Measurements from ENCODE around the gene C19orf81.
A peak's percentile ranks its signal among the peaks of the same experiment; 100 is the strongest.

Gene C19orf81

GRCh38 chr19:50669302-50670101 is 20.3 kb downstream of the C19orf81 start:
- Histone ChIP-seq H3K4me3 (ENCODE audit: low read length) (no peak overlapping the region), H3K9ac (ENCODE audit: low read depth, low read length) (no peak overlapping the region), H3K36me3 (ENCODE audit: insufficient read depth, low read length) (no peaks in the 10 kb centered on the region), H3K27me3 (ENCODE audit: insufficient read depth, low read length) (peaks cover 39% of the 10 kb centered on the region), H3K9me3 (ENCODE audit: insufficient read depth, low read depth, low read length) (peaks cover 22% of the 10 kb centered on the region), H3K4me1 (ENCODE audit: insufficient read depth, low read length) (no peaks in the 10 kb centered on the region), H3K27ac (ENCODE audit: low read depth, low read length) (no peak overlapping the region)
- WGBS: 63% methylated on average over 23 of the region's 23 CpGs

- Histone ChIP-seq H3K36me3 (ENCODE audit: insufficient read depth, low read length) (no peaks in the 10 kb centered on the region), H3K4me3 (ENCODE audit: low read length) (no peak overlapping the region), H3K9ac (ENCODE audit: low read depth, low read length) (no peak overlapping the region), H3K9me3 (ENCODE audit: insufficient read depth, low read depth, low read length) (peaks cover 20% of the 10 kb centered on the region), H3K4me1 (ENCODE audit: insufficient read depth, low read length) (no peaks in the 10 kb centered on the region), H3K27ac (ENCODE audit: low read depth, low read length) (no peak overlapping the region), H3K27me3 (ENCODE audit: insufficient read depth, low read length) (peaks cover 39% of the 10 kb centered on the region)
- WGBS: 60% methylated on average over 5 of the region's 5 CpGs
These were observed 20.8 kb downstream of the C19orf81 start for GRCh38 chr19:50670102-50670380.

GRCh38 chr19:50673118-50673517 is 23.9 kb downstream of the C19orf81 start:
- no peak overlapping the region for H3K4me3 ChIP-seq (ENCODE audit: low read length)
- H3K9ac ChIP-seq (ENCODE audit: low read depth, low read length): no peak overlapping the region
- H3K4me1 ChIP-seq (ENCODE audit: insufficient read depth, low read length): 0 out of 2 replicates have a peak, but pooled peaks cover 3% of the 10 kb centered on the region
- H3K9me3 ChIP-seq (ENCODE audit: insufficient read depth, low read depth, low read length): peaks cover 25% of the 10 kb centered on the region
- WGBS: 78% methylated on average over 15 of the region's 15 CpGs
- H3K36me3 ChIP-seq (ENCODE audit: insufficient read depth, low read length): no peaks in the 10 kb centered on the region
- peaks cover 21% of the 10 kb centered on the region for H3K27me3 ChIP-seq (ENCODE audit: insufficient read depth, low read length)
- no peak overlapping the region for H3K27ac ChIP-seq (ENCODE audit: low read depth, low read length)

- 77% methylated on average over 1 of the region's 1 CpG for WGBS
- Histone ChIP-seq H3K27me3 (ENCODE audit: insufficient read depth, low read length) (peaks cover 27% of the 10 kb centered on the region), H3K36me3 (ENCODE audit: insufficient read depth, low read length) (no peaks in the 10 kb centered on the region), H3K4me3 (ENCODE audit: low read length) (no peak overlapping the region), H3K27ac (ENCODE audit: low read depth, low read length) (no peak overlapping the region), H3K9me3 (ENCODE audit: insufficient read depth, low read depth, low read length) (peaks cover 28% of the 10 kb centered on the region), H3K4me1 (ENCODE audit: insufficient read depth, low read length) (0 out of 2 replicates have a peak, but pooled peaks cover 3% of the 10 kb centered on the region), H3K9ac (ENCODE audit: low read depth, low read length) (no peak overlapping the region)
These were observed 27.5 kb downstream of the C19orf81 start for GRCh38 chr19:50676625-50677197.

- Histone ChIP-seq H3K27me3 (ENCODE audit: insufficient read depth, low read length) (peaks cover 25% of the 10 kb centered on the region), H3K36me3 (ENCODE audit: insufficient read depth, low read length) (no peaks in the 10 kb centered on the region), H3K27ac (ENCODE audit: low read depth, low read length) (no peak overlapping the region), H3K4me1 (ENCODE audit: insufficient read depth, low read length) (0 out of 2 replicates have a peak, but pooled peaks cover 3% of the 10 kb centered on the region), H3K9ac (ENCODE audit: low read depth, low read length) (no peak overlapping the region), H3K9me3 (ENCODE audit: insufficient read depth, low read depth, low read length) (peaks cover 28% of the 10 kb centered on the region), H3K4me3 (ENCODE audit: low read length) (no peak overlapping the region)
- WGBS: 39% methylated on average over 5 of the region's 5 CpGs
These were observed 28.4 kb downstream of the C19orf81 start for GRCh38 chr19:50677636-50678035.

GRCh38 chr19:50678323-50678722 is 29.1 kb downstream of the C19orf81 start:
- Histone ChIP-seq H3K9me3 (ENCODE audit: insufficient read depth, low read depth, low read length) (peaks cover 30% of the 10 kb centered on the region), H3K36me3 (ENCODE audit: insufficient read depth, low read length) (no peaks in the 10 kb centered on the region), H3K4me1 (ENCODE audit: insufficient read depth, low read length) (0 out of 2 replicates have a peak, but pooled peaks cover 3% of the 10 kb centered on the region), H3K27ac (ENCODE audit: low read depth, low read length) (no peak overlapping the region), H3K9ac (ENCODE audit: low read depth, low read length) (no peak overlapping the region), H3K27me3 (ENCODE audit: insufficient read depth, low read length) (peaks cover 18% of the 10 kb centered on the region), H3K4me3 (ENCODE audit: low read length) (no peak overlapping the region)
- WGBS: 51% methylated on average over 3 of the region's 3 CpGs

GRCh38 chr19:50679177-50680125 is 30.2 kb downstream of the C19orf81 start:
- 0 out of 2 replicates have a peak, but pooled peaks cover 3% of the 10 kb centered on the region for H3K4me1 ChIP-seq (ENCODE audit: insufficient read depth, low read length)
- no peak overlapping the region for H3K9ac ChIP-seq (ENCODE audit: low read depth, low read length)
- H3K27me3 ChIP-seq (ENCODE audit: insufficient read depth, low read length): peaks cover 17% of the 10 kb centered on the region
- WGBS: 53% methylated on average over 23 of the region's 23 CpGs
- H3K36me3 ChIP-seq (ENCODE audit: insufficient read depth, low read length): no peaks in the 10 kb centered on the region
- H3K9me3 ChIP-seq (ENCODE audit: insufficient read depth, low read depth, low read length): peaks cover 27% of the 10 kb centered on the region
- H3K4me3 ChIP-seq (ENCODE audit: low read length): no peak overlapping the region
- H3K27ac ChIP-seq (ENCODE audit: low read depth, low read length): no peak overlapping the region

GRCh38 chr19:50686310-50687032 is 37.2 kb downstream of the C19orf81 start:
- H3K9me3 ChIP-seq (ENCODE audit: insufficient read depth, low read depth, low read length): peaks cover 44% of the 10 kb centered on the region
- no peaks in the 10 kb centered on the region for H3K4me1 ChIP-seq (ENCODE audit: insufficient read depth, low read length)
- H3K27ac ChIP-seq (ENCODE audit: low read depth, low read length): no peak overlapping the region
- peak overlapping the region; percentile 31; the same call in 1 of the 2 replicates for H3K4me3 ChIP-seq (ENCODE audit: low read length)
- no peaks in the 10 kb centered on the region for H3K36me3 ChIP-seq (ENCODE audit: insufficient read depth, low read length)
- H3K9ac ChIP-seq (ENCODE audit: low read depth, low read length): no peak overlapping the region
- H3K27me3 ChIP-seq (ENCODE audit: insufficient read depth, low read length): peaks cover 46% of the 10 kb centered on the region
- WGBS: 60% methylated on average over 47 of the region's 50 CpGs

- H3K9me3 ChIP-seq (ENCODE audit: insufficient read depth, low read depth, low read length): peaks cover 43% of the 10 kb centered on the region
- H3K4me1 ChIP-seq (ENCODE audit: insufficient read depth, low read length): no peaks in the 10 kb centered on the region
- 83% methylated on average over 19 of the region's 19 CpGs for WGBS
- peaks cover 67% of the 10 kb centered on the region for H3K27me3 ChIP-seq (ENCODE audit: insufficient read depth, low read length)
- no peak overlapping the region for H3K4me3 ChIP-seq (ENCODE audit: low read length)
- H3K27ac ChIP-seq (ENCODE audit: low read depth, low read length): no peak overlapping the region
- no peak overlapping the region for H3K9ac ChIP-seq (ENCODE audit: low read depth, low read length)
- H3K36me3 ChIP-seq (ENCODE audit: insufficient read depth, low read length): no peaks in the 10 kb centered on the region
These were observed 39.5 kb downstream of the C19orf81 start for GRCh38 chr19:50688766-50689165.

GRCh38 chr19:50690439-50690838 is 41.2 kb downstream of the C19orf81 start:
- 72% methylated on average over 7 of the region's 7 CpGs for WGBS
- no peak overlapping the region for H3K27ac ChIP-seq (ENCODE audit: low read depth, low read length)
- no peak overlapping the region for H3K4me3 ChIP-seq (ENCODE audit: low read length)
- H3K4me1 ChIP-seq (ENCODE audit: insufficient read depth, low read length): no peaks in the 10 kb centered on the region
- H3K27me3 ChIP-seq (ENCODE audit: insufficient read depth, low read length): peaks cover 78% of the 10 kb centered on the region
- H3K9me3 ChIP-seq (ENCODE audit: insufficient read depth, low read depth, low read length): peaks cover 34% of the 10 kb centered on the region
- H3K36me3 ChIP-seq (ENCODE audit: insufficient read depth, low read length): no peaks in the 10 kb centered on the region
- H3K9ac ChIP-seq (ENCODE audit: low read depth, low read length): no peak overlapping the region

Data from HUES64 (cell line).